Trophoblast cell (in vitro differentiated cells and primary cell): Measurements from ENCODE around the gene MSH5.

ENCODE experiments used
- DNase-seq, 2 donors: peaks; one replicate each; pipeline ENCODE4 v3.0.0-alpha.2; 2016
- H2AFZ ChIP-seq: 2 replicates; pipeline ENCODE4 v1.6.1; 2013; ENCODE audit warnings: low read length, moderate library complexity, mild to moderate bottlenecking; ENCODE audit not compliant: insufficient read depth, poor library complexity
- H2AK5ac ChIP-seq: 2 replicates; pipeline ENCODE4 v1.6.1; 2013; ENCODE audit warnings: mild to moderate bottlenecking, low read length
- H2BK120ac ChIP-seq: 2 replicates; pipeline ENCODE4 v1.6.1; 2013; ENCODE audit warnings: low read length, mild to moderate bottlenecking, moderate library complexity; ENCODE audit not compliant: insufficient read depth, poor library complexity
- H2BK12ac ChIP-seq: 2 replicates; pipeline ENCODE4 v1.6.1; 2013; ENCODE audit warnings: mild to moderate bottlenecking, low read length, moderate library complexity
- H2BK5ac ChIP-seq: 2 replicates; pipeline ENCODE4 v1.6.1; 2013; ENCODE audit warnings: low read length, low read depth, moderate library complexity, mild to moderate bottlenecking; ENCODE audit not compliant: poor library complexity
- H3K14ac ChIP-seq: 2 replicates; pipeline ENCODE4 v1.6.1; 2013; ENCODE audit warnings: mild to moderate bottlenecking, low read length
- H3K18ac ChIP-seq: 2 replicates; pipeline ENCODE4 v1.6.1; 2013; ENCODE audit warnings: mild to moderate bottlenecking, low read length
- H3K23ac ChIP-seq: 2 replicates; pipeline ENCODE4 v1.6.1; 2013; ENCODE audit warnings: low read length
- H3K27ac ChIP-seq: 2 replicates; pipeline ENCODE4 v1.5.1; 2013; ENCODE audit warnings: low read depth, mild to moderate bottlenecking, inconsistent platforms, low read length, moderate library complexity
- H3K27me3 ChIP-seq: 2 replicates; pipeline ENCODE4 v1.6.1; 2013; ENCODE audit warnings: inconsistent platforms, mild to moderate bottlenecking, low read length, moderate library complexity; ENCODE audit not compliant: insufficient read depth
- H3K36me3 ChIP-seq, 2 experiments: 1 replicate in 1 of 2; 2 replicates in 1 of 2; pipeline ENCODE4 v1.6.1; 2013; ENCODE audit warnings: low read length in 2 of 2, mild to moderate bottlenecking in 2 of 2, moderate library complexity in 1 of 2; ENCODE audit not compliant: insufficient read depth in 2 of 2, control insufficient read depth in 1 of 2
- H3K4ac ChIP-seq: 2 replicates; pipeline ENCODE4 v1.6.1; 2013; ENCODE audit warnings: low read depth, mild to moderate bottlenecking, low read length, moderate library complexity
- H3K4me1 ChIP-seq, 2 experiments: 1 replicate in 1 of 2; 2 replicates in 1 of 2; pipeline ENCODE4 v1.6.1; 2013; ENCODE audit warnings: low read length in 2 of 2, mild to moderate bottlenecking in 2 of 2, moderate library complexity in 1 of 2; ENCODE audit not compliant: insufficient read depth in 2 of 2, control insufficient read depth in 1 of 2
- H3K4me2 ChIP-seq: 2 replicates; pipeline ENCODE4 v1.6.1; 2013; ENCODE audit warnings: inconsistent platforms, mild to moderate bottlenecking, low read length, moderate library complexity
- H3K4me3 ChIP-seq: 2 replicates; pipeline ENCODE4 v1.5.1; 2013; ENCODE audit warnings: mild to moderate bottlenecking, low read depth, low read length, inconsistent platforms
- H3K79me1 ChIP-seq: one replicate; pipeline ENCODE4 v1.6.1; 2013; ENCODE audit warnings: low read length
- H3K79me2 ChIP-seq: 2 replicates; pipeline ENCODE4 v1.6.1; 2013; ENCODE audit warnings: low read length, mild to moderate bottlenecking; ENCODE audit not compliant: control insufficient read depth, insufficient read depth, poor library complexity
- H3K9ac ChIP-seq: 2 replicates; pipeline ENCODE4 v1.6.1; 2013; ENCODE audit warnings: mild to moderate bottlenecking, low read length
- H3K9me3 ChIP-seq: 2 replicates; pipeline ENCODE4 v1.6.1; 2013; ENCODE audit warnings: low read depth, mild to moderate bottlenecking, control low read depth, inconsistent platforms, low read length; ENCODE audit not compliant: insufficient read depth
- H4K12ac ChIP-seq: 2 replicates; pipeline ENCODE4 v1.6.1; 2013; ENCODE audit warnings: low read depth, mild to moderate bottlenecking, low read length, moderate library complexity
- H4K8ac ChIP-seq: 2 replicates; pipeline ENCODE4 v1.6.1; 2013; ENCODE audit warnings: low read depth, mild to moderate bottlenecking, low read length, moderate library complexity
- H4K91ac ChIP-seq: one replicate; pipeline ENCODE4 v1.6.1; 2013; ENCODE audit warnings: low read depth, mild to moderate bottlenecking, low read length, moderate library complexity
- WGBS: extraction: QIAGEN DNeasy Blood & Tissue Kit; methylation state at CpG from one replicate; pipeline ENCODE4 v1.1.7; 2013; ENCODE audit warnings: missing lambda C conversion rate; ENCODE audit not compliant: insufficient read length, insufficient coverage; ENCODE audit errors: extremely low coverage; 5-methylcytosine and 5-hydroxymethylcytosine counted together

Gene MSH5

GRCh38 chr6:31775633-31776484 is 36.1 kb downstream of the MSH5 start:
- H3K36me3 ChIP-seq = peaks cover 29 to 33% of the 10 kb centered on the region in 2 experiments
- H4K91ac ChIP-seq = peak overlapping the region; percentile 21
- H2BK120ac ChIP-seq = no peak overlapping the region
- no peak for DNase-seq
- no peak overlapping the region for H3K27ac ChIP-seq
- no peak overlapping the region for H2AFZ ChIP-seq
- peaks cover 0 to 10% of the 10 kb centered on the region in 2 experiments for H3K4me1 ChIP-seq
- no peak overlapping the region for H3K18ac ChIP-seq
- H2BK5ac ChIP-seq = no peak overlapping the region
- no peak overlapping the region for H2AK5ac ChIP-seq
- H3K23ac ChIP-seq = no peak overlapping the region
- H3K4me2 ChIP-seq = no peak overlapping the region
- H3K79me2 ChIP-seq = no peaks in the 10 kb centered on the region
- H3K9me3 ChIP-seq = no peaks in the 10 kb centered on the region
- no peak overlapping the region for H3K9ac ChIP-seq
- H4K12ac ChIP-seq = no peak overlapping the region
- H3K79me1 ChIP-seq = no peaks in the 10 kb centered on the region
- no peak overlapping the region for H4K8ac ChIP-seq
- no peaks in the 10 kb centered on the region for H3K27me3 ChIP-seq
- no CpG with 5 or more reads among the region's 32 CpGs for WGBS
- no peak overlapping the region for H3K4me3 ChIP-seq
- H3K4ac ChIP-seq = no peak overlapping the region
- no peak overlapping the region for H3K14ac ChIP-seq
- H2BK12ac ChIP-seq = no peak overlapping the region

- no peak overlapping the region for H2BK12ac ChIP-seq
- H3K27ac ChIP-seq = no peak overlapping the region
- no peak overlapping the region for H3K18ac ChIP-seq
- H2BK5ac ChIP-seq = no peak overlapping the region
- peak overlapping the region; percentile 21 for H4K91ac ChIP-seq
- no peak overlapping the region for H3K4me3 ChIP-seq
- no peak overlapping the region for H2BK120ac ChIP-seq
- WGBS = no CpG with 5 or more reads among the region's 14 CpGs
- H2AK5ac ChIP-seq = peak overlapping the region; percentile 45
- H3K23ac ChIP-seq = no peak overlapping the region
- H3K4me1 ChIP-seq = peaks cover 0 to 10% of the 10 kb centered on the region in 2 experiments
- peak in 1 of 2 donors; percentile 16 for DNase-seq
- no peak overlapping the region for H3K14ac ChIP-seq
- no peak overlapping the region for H4K12ac ChIP-seq
- no peak overlapping the region for H3K4ac ChIP-seq
- peak overlapping the region; percentile 4 for H3K4me2 ChIP-seq
- no peaks in the 10 kb centered on the region for H3K79me1 ChIP-seq
- H3K9me3 ChIP-seq = no peaks in the 10 kb centered on the region
- no peaks in the 10 kb centered on the region for H3K79me2 ChIP-seq
- H4K8ac ChIP-seq = no peak overlapping the region
- H2AFZ ChIP-seq = peak overlapping the region; percentile 12
- no peak overlapping the region for H3K9ac ChIP-seq
- no peaks in the 10 kb centered on the region for H3K27me3 ChIP-seq
- peaks cover 36 to 40% of the 10 kb centered on the region in 2 experiments for H3K36me3 ChIP-seq
These were observed 36.7 kb downstream of the MSH5 start for GRCh38 chr6:31776485-31776988.

- no peak within 1 kb of the TSS for H2BK120ac ChIP-seq
- H3K4me3 ChIP-seq = no peak within 1 kb of the TSS
- peak within 1 kb of the TSS; percentile 21 for H4K91ac ChIP-seq
- H2BK5ac ChIP-seq = no peak within 1 kb of the TSS
- H2AFZ ChIP-seq = peak within 1 kb of the TSS; percentile 12
- DNase-seq = peak; percentile 33 to 48
- no peak within 1 kb of the TSS for H2BK12ac ChIP-seq
- H3K23ac ChIP-seq = no peak within 1 kb of the TSS
- no peak within 1 kb of the TSS for H3K9ac ChIP-seq
- WGBS = no CpG with 5 or more reads among the region's 15 CpGs
- no peaks in the 10 kb centered on the region for H3K9me3 ChIP-seq
- no peak within 1 kb of the TSS for H3K4ac ChIP-seq
- no peaks in the 10 kb centered on the region for H3K27me3 ChIP-seq
- no peak within 1 kb of the TSS for H3K18ac ChIP-seq
- peaks cover 0 to 10% of the 10 kb centered on the region in 2 experiments for H3K4me1 ChIP-seq
- H4K12ac ChIP-seq = no peak within 1 kb of the TSS
- peak within 1 kb of the TSS; percentile 45 for H2AK5ac ChIP-seq
- H3K4me2 ChIP-seq = peak within 1 kb of the TSS; percentile 4
- no peak within 1 kb of the TSS for H4K8ac ChIP-seq
- no peak within 1 kb of the TSS for H3K14ac ChIP-seq
- H3K36me3 ChIP-seq = peaks cover 42 to 46% of the 10 kb centered on the region in 2 experiments
- no peaks in the 10 kb centered on the region for H3K79me2 ChIP-seq
- no peak within 1 kb of the TSS for H3K27ac ChIP-seq
- no peaks in the 10 kb centered on the region for H3K79me1 ChIP-seq
These were observed 37.3 kb downstream of the MSH5 start, which contains the start of gene VWA7 for GRCh38 chr6:31776989-31777666. TSS of gene VWA7 (minus strand) at chr6:31777328. CDS start at chr6:31776779, 549 bp downstream.

DNA sequence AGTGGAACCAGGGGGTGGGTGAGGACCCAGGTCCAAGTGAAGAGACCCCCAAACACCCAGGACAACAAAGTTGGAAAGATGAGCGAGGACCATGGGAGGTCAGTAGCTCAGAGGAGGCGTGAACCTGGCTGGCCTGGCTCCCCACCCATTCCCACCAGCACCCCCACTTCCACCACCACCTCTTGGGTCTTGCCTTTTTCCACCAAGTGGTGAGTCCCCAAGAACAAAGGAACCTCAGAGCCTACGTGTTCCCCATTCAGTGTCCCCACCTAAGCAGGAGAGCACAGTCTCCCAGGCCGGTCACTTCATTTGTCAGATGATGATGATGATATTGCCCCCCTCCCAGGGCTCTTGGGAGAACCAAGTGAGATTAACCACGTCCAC is 37.9 kb downstream of the MSH5 start:
- Histone ChIP-seq H3K9me3 (no peaks in the 10 kb centered on the region), H2BK12ac (no peak overlapping the region)
- WGBS = no CpG with 5 or more reads among the region's 5 CpGs

More for the DNA sequence above, 37.9 kb downstream of the MSH5 start:
- Histone ChIP-seq H3K4me3 (no peak overlapping the region), H2BK5ac (no peak overlapping the region), H2AK5ac (no peak overlapping the region), H3K4me1 (peaks cover 0 to 10% of the 10 kb centered on the region in 2 experiments), H3K79me1 (no peaks in the 10 kb centered on the region), H3K9ac (no peak overlapping the region), H4K8ac (no peak overlapping the region), H3K4me2 (no peak overlapping the region), H3K23ac (no peak overlapping the region), H4K91ac (no peak overlapping the region), H3K14ac (no peak overlapping the region), H3K27me3 (no peaks in the 10 kb centered on the region), H2BK120ac (no peak overlapping the region), H3K18ac (no peak overlapping the region), H3K36me3 (peaks cover 47 to 51% of the 10 kb centered on the region in 2 experiments), H3K79me2 (no peaks in the 10 kb centered on the region), H4K12ac (no peak overlapping the region), H2AFZ (no peak overlapping the region), H3K4ac (no peak overlapping the region), H3K27ac (no peak overlapping the region)
- no peak for DNase-seq
